Trophoblast cell (in vitro differentiated cells and primary cell): Measurements from ENCODE around the gene ABCC8.

Experiments used
- DNase-seq, 2 donors: peaks; one replicate each; pipeline ENCODE4 v3.0.0-alpha.2; 2016
- H2AFZ ChIP-seq: 2 replicates; pipeline ENCODE4 v1.6.1; 2013; ENCODE audit warnings: low read length, moderate library complexity, mild to moderate bottlenecking; ENCODE audit not compliant: insufficient read depth, poor library complexity
- H2AK5ac ChIP-seq: 2 replicates; pipeline ENCODE4 v1.6.1; 2013; ENCODE audit warnings: mild to moderate bottlenecking, low read length
- H2BK120ac ChIP-seq: 2 replicates; pipeline ENCODE4 v1.6.1; 2013; ENCODE audit warnings: low read length, mild to moderate bottlenecking, moderate library complexity; ENCODE audit not compliant: insufficient read depth, poor library complexity
- H2BK12ac ChIP-seq: 2 replicates; pipeline ENCODE4 v1.6.1; 2013; ENCODE audit warnings: mild to moderate bottlenecking, low read length, moderate library complexity
- H2BK5ac ChIP-seq: 2 replicates; pipeline ENCODE4 v1.6.1; 2013; ENCODE audit warnings: low read length, low read depth, moderate library complexity, mild to moderate bottlenecking; ENCODE audit not compliant: poor library complexity
- H3K14ac ChIP-seq: 2 replicates; pipeline ENCODE4 v1.6.1; 2013; ENCODE audit warnings: mild to moderate bottlenecking, low read length
- H3K18ac ChIP-seq: 2 replicates; pipeline ENCODE4 v1.6.1; 2013; ENCODE audit warnings: mild to moderate bottlenecking, low read length
- H3K23ac ChIP-seq: 2 replicates; pipeline ENCODE4 v1.6.1; 2013; ENCODE audit warnings: low read length
- H3K27ac ChIP-seq: 2 replicates; pipeline ENCODE4 v1.5.1; 2013; ENCODE audit warnings: low read depth, mild to moderate bottlenecking, inconsistent platforms, low read length, moderate library complexity
- H3K27me3 ChIP-seq: 2 replicates; pipeline ENCODE4 v1.6.1; 2013; ENCODE audit warnings: inconsistent platforms, mild to moderate bottlenecking, low read length, moderate library complexity; ENCODE audit not compliant: insufficient read depth
- H3K36me3 ChIP-seq, 2 experiments: 1 replicate in 1 of 2; 2 replicates in 1 of 2; pipeline ENCODE4 v1.6.1; 2013; ENCODE audit warnings: low read length in 2 of 2, mild to moderate bottlenecking in 2 of 2, moderate library complexity in 1 of 2; ENCODE audit not compliant: insufficient read depth in 2 of 2, control insufficient read depth in 1 of 2
- H3K4ac ChIP-seq: 2 replicates; pipeline ENCODE4 v1.6.1; 2013; ENCODE audit warnings: low read depth, mild to moderate bottlenecking, low read length, moderate library complexity
- H3K4me1 ChIP-seq, 2 experiments: 1 replicate in 1 of 2; 2 replicates in 1 of 2; pipeline ENCODE4 v1.6.1; 2013; ENCODE audit warnings: low read length in 2 of 2, mild to moderate bottlenecking in 2 of 2, moderate library complexity in 1 of 2; ENCODE audit not compliant: insufficient read depth in 2 of 2, control insufficient read depth in 1 of 2
- H3K4me2 ChIP-seq: 2 replicates; pipeline ENCODE4 v1.6.1; 2013; ENCODE audit warnings: inconsistent platforms, mild to moderate bottlenecking, low read length, moderate library complexity
- H3K4me3 ChIP-seq: 2 replicates; pipeline ENCODE4 v1.5.1; 2013; ENCODE audit warnings: mild to moderate bottlenecking, low read depth, low read length, inconsistent platforms
- H3K79me1 ChIP-seq: one replicate; pipeline ENCODE4 v1.6.1; 2013; ENCODE audit warnings: low read length
- H3K79me2 ChIP-seq: 2 replicates; pipeline ENCODE4 v1.6.1; 2013; ENCODE audit warnings: low read length, mild to moderate bottlenecking; ENCODE audit not compliant: control insufficient read depth, insufficient read depth, poor library complexity
- H3K9ac ChIP-seq: 2 replicates; pipeline ENCODE4 v1.6.1; 2013; ENCODE audit warnings: mild to moderate bottlenecking, low read length
- H3K9me3 ChIP-seq: 2 replicates; pipeline ENCODE4 v1.6.1; 2013; ENCODE audit warnings: low read depth, mild to moderate bottlenecking, control low read depth, inconsistent platforms, low read length; ENCODE audit not compliant: insufficient read depth
- H4K12ac ChIP-seq: 2 replicates; pipeline ENCODE4 v1.6.1; 2013; ENCODE audit warnings: low read depth, mild to moderate bottlenecking, low read length, moderate library complexity
- H4K8ac ChIP-seq: 2 replicates; pipeline ENCODE4 v1.6.1; 2013; ENCODE audit warnings: low read depth, mild to moderate bottlenecking, low read length, moderate library complexity
- H4K91ac ChIP-seq: one replicate; pipeline ENCODE4 v1.6.1; 2013; ENCODE audit warnings: low read depth, mild to moderate bottlenecking, low read length, moderate library complexity
- WGBS: extraction: QIAGEN DNeasy Blood & Tissue Kit; methylation state at CpG from one replicate; pipeline ENCODE4 v1.1.7; 2013; ENCODE audit warnings: missing lambda C conversion rate; ENCODE audit not compliant: insufficient read length, insufficient coverage; ENCODE audit errors: extremely low coverage; 5-methylcytosine and 5-hydroxymethylcytosine counted together

Gene ABCC8

GRCh38 chr11:17500673-17501072 is 24.0 kb upstream of the ABCC8 start:
- no peak for DNase-seq
- H3K4ac ChIP-seq: no peak overlapping the region
- H4K8ac ChIP-seq: no peak overlapping the region
- H3K18ac ChIP-seq: no peak overlapping the region
- no peak overlapping the region for H3K4me3 ChIP-seq
- H3K9ac ChIP-seq: no peak overlapping the region
- H3K4me2 ChIP-seq: no peak overlapping the region
- no peak overlapping the region for H2AK5ac ChIP-seq
- no peaks in the 10 kb centered on the region for H3K27me3 ChIP-seq
- WGBS: no CpG with 5 or more reads among the region's 12 CpGs
- H3K27ac ChIP-seq: no peak overlapping the region
- no peak overlapping the region for H2BK12ac ChIP-seq
- H3K9me3 ChIP-seq: no peaks in the 10 kb centered on the region
- no peaks in the 10 kb centered on the region for H3K4me1 ChIP-seq
- H3K23ac ChIP-seq: no peak overlapping the region
- no peak overlapping the region for H2BK5ac ChIP-seq
- no peaks in the 10 kb centered on the region for H3K36me3 ChIP-seq
- H4K12ac ChIP-seq: no peak overlapping the region
- H2BK120ac ChIP-seq: no peak overlapping the region
- no peak overlapping the region for H3K14ac ChIP-seq
- no peaks in the 10 kb centered on the region for H3K79me1 ChIP-seq
- H4K91ac ChIP-seq: no peak overlapping the region
- no peak overlapping the region for H2AFZ ChIP-seq
- no peaks in the 10 kb centered on the region for H3K79me2 ChIP-seq

GRCh38 chr11:17498475-17498874 is 21.8 kb upstream of the ABCC8 start:
- WGBS: no CpG with 5 or more reads among the region's 5 CpGs

GRCh38 chr11:17498058-17498457 is 21.4 kb upstream of the ABCC8 start:
- Histone ChIP-seq H3K4ac (no peak overlapping the region), H4K12ac (no peak overlapping the region), H3K4me3 (no peak overlapping the region), H2BK5ac (no peak overlapping the region), H2AK5ac (no peak overlapping the region), H3K9me3 (no peaks in the 10 kb centered on the region), H2AFZ (no peak overlapping the region), H2BK120ac (no peak overlapping the region), H3K27ac (no peak overlapping the region), H3K27me3 (no peaks in the 10 kb centered on the region), H2BK12ac (no peak overlapping the region), H3K9ac (no peak overlapping the region), H4K91ac (no peak overlapping the region), H3K4me2 (no peak overlapping the region), H4K8ac (no peak overlapping the region), H3K79me2 (no peaks in the 10 kb centered on the region), H3K23ac (no peak overlapping the region), H3K14ac (no peak overlapping the region), H3K36me3 (no peaks in the 10 kb centered on the region), H3K4me1 (no peaks in the 10 kb centered on the region), H3K79me1 (no peaks in the 10 kb centered on the region), H3K18ac (no peak overlapping the region)
- no peak for DNase-seq
- no CpG with 5 or more reads among the region's 4 CpGs for WGBS

More at GRCh38 chr11:17498475-17498874, 21.8 kb upstream of the ABCC8 start:
- peak; percentile 23 to 45 for DNase-seq
- Histone ChIP-seq H3K4ac (no peak overlapping the region), H4K91ac (no peak overlapping the region), H3K9me3 (no peaks in the 10 kb centered on the region), H2BK12ac (no peak overlapping the region), H3K36me3 (no peaks in the 10 kb centered on the region), H3K27ac (no peak overlapping the region), H3K4me3 (no peak overlapping the region), H3K18ac (no peak overlapping the region), H3K79me1 (no peaks in the 10 kb centered on the region), H3K9ac (no peak overlapping the region), H3K27me3 (no peaks in the 10 kb centered on the region), H4K8ac (no peak overlapping the region), H3K79me2 (no peaks in the 10 kb centered on the region), H3K4me1 (no peaks in the 10 kb centered on the region), H3K4me2 (no peak overlapping the region), H3K23ac (no peak overlapping the region), H2AK5ac (no peak overlapping the region), H2AFZ (no peak overlapping the region), H2BK5ac (no peak overlapping the region), H2BK120ac (no peak overlapping the region), H3K14ac (no peak overlapping the region), H4K12ac (no peak overlapping the region)

- H3K79me2 ChIP-seq: no peaks in the 10 kb centered on the region
- H4K8ac ChIP-seq: no peak overlapping the region
- H3K4me2 ChIP-seq: no peak overlapping the region
- no peaks in the 10 kb centered on the region for H3K79me1 ChIP-seq
- H2AFZ ChIP-seq: no peak overlapping the region
- no peak overlapping the region for H3K9ac ChIP-seq
- H3K36me3 ChIP-seq: no peaks in the 10 kb centered on the region
- DNase-seq: no peak
- WGBS: no CpG with 5 or more reads among the region's 7 CpGs
- no peak overlapping the region for H2BK12ac ChIP-seq
- no peak overlapping the region for H4K12ac ChIP-seq
- H3K4ac ChIP-seq: no peak overlapping the region
- H3K9me3 ChIP-seq: no peaks in the 10 kb centered on the region
- no peak overlapping the region for H4K91ac ChIP-seq
- H3K4me1 ChIP-seq: no peaks in the 10 kb centered on the region
- H3K27me3 ChIP-seq: no peaks in the 10 kb centered on the region
- no peak overlapping the region for H3K23ac ChIP-seq
- H3K18ac ChIP-seq: no peak overlapping the region
- no peak overlapping the region for H2AK5ac ChIP-seq
- H3K4me3 ChIP-seq: no peak overlapping the region
- no peak overlapping the region for H3K14ac ChIP-seq
- no peak overlapping the region for H2BK5ac ChIP-seq
- no peak overlapping the region for H2BK120ac ChIP-seq
- no peak overlapping the region for H3K27ac ChIP-seq
Measured at GRCh38 chr11:17496406-17496805, 19.8 kb upstream of the ABCC8 start.
